MCF 10A (cell line): ENCODE measurements around the gene HCN3. TPM values are rescaled to one million over a fixed set of nuclear protein-coding genes. Genes with fewer than 3 reads are reported as not detected.

Experiments
- BruUV-seq: library from RNA; stranded (reverse); fragments of 400-500 nt; replicated peaks from 2 replicates; lab custom pipeline; 2021; lab: Mats Ljungman, UMichigan
- CTCF ChIA-PET: fragments of 300-600 bp; sonication (Branson Sonifier 250); formaldehyde crosslinking; extraction: SDS; loops from one replicate; lab custom pipeline; 2021; ENCODE audit warnings: antibody characterized with exemption, inconsistent platforms; lab: Yijun Ruan, JAX
- POLR2A ChIA-PET: fragments of 300-600, 350-650 bp; sonication (Branson Sonifier 250); formaldehyde crosslinking; extraction: SDS; loops from one replicate; lab custom pipeline; 2020; ENCODE audit warnings: antibody characterized with exemption, inconsistent platforms; lab: Yijun Ruan, JAX
- DNase-seq: peaks from one replicate; pipeline ENCODE4 v3.0.0-alpha.2; 2018; ENCODE audit not compliant: unreplicated experiment
- H3K27ac Mint-ChIP-seq: one replicate; pipeline ENCODE4 v1.8.0; 2022; ENCODE audit warnings: mild to moderate bottlenecking, low read depth, mixed read lengths; ENCODE audit not compliant: unreplicated experiment
- H3K27me3 Mint-ChIP-seq: one replicate; pipeline ENCODE4 v1.8.0; 2022; ENCODE audit warnings: mixed read lengths; ENCODE audit not compliant: insufficient read depth, unreplicated experiment
- H3K36me3 Mint-ChIP-seq: one replicate; pipeline ENCODE4 v1.8.0; 2022; ENCODE audit warnings: mild to moderate bottlenecking, moderate library complexity, mixed read lengths; ENCODE audit not compliant: insufficient read depth, unreplicated experiment
- H3K4me1 Mint-ChIP-seq: one replicate; pipeline ENCODE4 v1.8.0; 2022; ENCODE audit warnings: mixed read lengths; ENCODE audit not compliant: insufficient read depth, unreplicated experiment
- H3K4me3 Mint-ChIP-seq: one replicate; pipeline ENCODE4 v1.8.0; 2022; ENCODE audit warnings: mild to moderate bottlenecking, moderate library complexity, mixed read lengths; ENCODE audit not compliant: unreplicated experiment
- H3K9me3 Mint-ChIP-seq: one replicate; pipeline ENCODE4 v1.8.0; 2022; ENCODE audit warnings: mixed read lengths; ENCODE audit not compliant: unreplicated experiment
- CTCF ChIP-seq: fragments of 200-600 bp; IDR thresholded peaks from one replicate; pipeline ENCODE4 v1.8.0; 2022; ENCODE audit warnings: antibody characterized with exemption, mild to moderate bottlenecking; ENCODE audit not compliant: unreplicated experiment
- intact Hi-C: fragments of 100-400 bp; cut with micrococcal nuclease; formaldehyde crosslinking; loops from 2 replicates; pipeline ENCODE4 v1.14.1; 2022
- total RNA-seq: library from RNA; stranded (reverse); gene quantifications from 2 replicates; pipeline ENCODE4 v1.2.3, GENCODE V29; 2022

The HCN3 gene
- total RNA-seq, 1 experiment from 2014 or later: 2.5 TPM

- intact Hi-C loops: no loop called here
- CTCF ChIA-PET: interaction anchor here (0.6 to 0.8 kb wide), 2 partner anchors 57 to 169 kb away, joined by 3 to 4 read pairs; no protein-coding TSS in a partner anchor
- POLR2A ChIA-PET: interaction anchor here (0.8 to 0.9 kb wide), 2 partner anchors 12 to 14 kb away, joined by 3 read pairs; no protein-coding TSS in a partner anchor
- no peak for DNase-seq
- Mint-ChIP-seq H3K27ac (no peak overlapping the region), H3K36me3 (peaks cover 99% of the 10 kb centered on the region), H3K27me3 (no peaks in the 10 kb centered on the region), H3K4me1 (no peaks in the 10 kb centered on the region), H3K4me3 (no peak overlapping the region), H3K9me3 (no peaks in the 10 kb centered on the region)
- no TSS peak for BruUV-seq
- no peak for TF ChIP-seq CTCF
Measured at GRCh38 chr1:155334962-155335361, 57.7 kb downstream of the HCN3 start.

Other genes starting within 250 kb of the HCN3 start
- 0.91 and 1.8 TPM in 2 replicates for gene DCST2, start 243.7 kb upstream of the HCN3 start, total RNA-seq
- gene DCST1, start 243.6 kb upstream of the HCN3 start, total RNA-seq: 0.21 and 0.42 TPM in 2 replicates
- 385 and 456 TPM in 2 replicates for gene ADAM15, start 226.1 kb upstream of the HCN3 start, total RNA-seq
- gene EFNA4, start 213.7 kb upstream of the HCN3 start, total RNA-seq: 7.4 and 9.5 TPM in 2 replicates
- 1.6 and 1.7 TPM in 2 replicates for gene EFNA3, start 198.6 kb upstream of the HCN3 start, total RNA-seq
- gene EFNA1, start 149.6 kb upstream of the HCN3 start, total RNA-seq: 38.9 and 42.3 TPM in 2 replicates
- gene SLC50A1, start 141.6 kb upstream of the HCN3 start, total RNA-seq: 91.2 and 97.8 TPM in 2 replicates
- gene DPM3, start 136.9 kb upstream of the HCN3 start, total RNA-seq: 79.7 and 86.4 TPM in 2 replicates
- gene KRTCAP2, start 104.2 kb upstream of the HCN3 start, total RNA-seq: 313 and 383 TPM in 2 replicates
- 0.21 and 0.32 TPM in 2 replicates for gene TRIM46, start 103.6 kb upstream of the HCN3 start, total RNA-seq
- gene THBS3, start 69.6 kb upstream of the HCN3 start, total RNA-seq: 33.0 and 34.4 TPM in 2 replicates
- 64.6 and 67.4 TPM in 2 replicates for gene MTX1, start 68.8 kb upstream of the HCN3 start, total RNA-seq
- gene ENTREP3, start 22.0 kb upstream of the HCN3 start, total RNA-seq: 32.3 and 37.1 TPM in 2 replicates
- 80.6 and 88.1 TPM in 2 replicates for gene SCAMP3, start 15.1 kb upstream of the HCN3 start, total RNA-seq
- gene CLK2, start 4.0 kb upstream of the HCN3 start, total RNA-seq: 78.6 and 82.3 TPM in 2 replicates
- gene PKLR, start 24.0 kb downstream of the HCN3 start, total RNA-seq: not detected in 2 replicates
- gene FDPS, start 31.4 kb downstream of the HCN3 start, total RNA-seq: 176 and 264 TPM in 2 replicates
- gene RUSC1, start 43.4 kb downstream of the HCN3 start, total RNA-seq: 18.6 and 19.5 TPM in 2 replicates